Measurements from ENCODE around the gene KRIT1.

DNA sequence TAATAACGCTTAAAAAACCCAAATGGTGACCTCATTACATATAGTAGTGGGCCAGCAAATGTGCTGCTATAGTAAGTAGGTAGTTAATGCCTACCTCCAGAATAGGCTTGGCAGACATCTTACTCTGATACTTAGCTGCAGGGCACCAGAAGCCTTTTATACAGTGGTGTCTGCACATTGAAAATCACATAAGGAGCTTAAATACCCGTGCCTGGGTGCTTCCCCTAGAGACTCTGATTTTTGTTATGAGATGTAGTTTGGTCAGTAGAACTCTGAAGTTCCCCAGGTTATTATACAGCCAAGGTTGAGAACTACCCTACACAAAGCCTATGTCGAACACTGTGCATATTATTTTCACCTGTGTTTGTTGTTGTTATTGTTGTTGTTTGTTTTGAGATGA lies 47.3 kb upstream of the KRIT1 start:
- no peak for TF ChIP-seq EZH2 (IDR thresholded peaks at IDR 0.05; ENCODE audit: low read length, unreplicated experiment)
- TF ChIP-seq, protein P1, sequence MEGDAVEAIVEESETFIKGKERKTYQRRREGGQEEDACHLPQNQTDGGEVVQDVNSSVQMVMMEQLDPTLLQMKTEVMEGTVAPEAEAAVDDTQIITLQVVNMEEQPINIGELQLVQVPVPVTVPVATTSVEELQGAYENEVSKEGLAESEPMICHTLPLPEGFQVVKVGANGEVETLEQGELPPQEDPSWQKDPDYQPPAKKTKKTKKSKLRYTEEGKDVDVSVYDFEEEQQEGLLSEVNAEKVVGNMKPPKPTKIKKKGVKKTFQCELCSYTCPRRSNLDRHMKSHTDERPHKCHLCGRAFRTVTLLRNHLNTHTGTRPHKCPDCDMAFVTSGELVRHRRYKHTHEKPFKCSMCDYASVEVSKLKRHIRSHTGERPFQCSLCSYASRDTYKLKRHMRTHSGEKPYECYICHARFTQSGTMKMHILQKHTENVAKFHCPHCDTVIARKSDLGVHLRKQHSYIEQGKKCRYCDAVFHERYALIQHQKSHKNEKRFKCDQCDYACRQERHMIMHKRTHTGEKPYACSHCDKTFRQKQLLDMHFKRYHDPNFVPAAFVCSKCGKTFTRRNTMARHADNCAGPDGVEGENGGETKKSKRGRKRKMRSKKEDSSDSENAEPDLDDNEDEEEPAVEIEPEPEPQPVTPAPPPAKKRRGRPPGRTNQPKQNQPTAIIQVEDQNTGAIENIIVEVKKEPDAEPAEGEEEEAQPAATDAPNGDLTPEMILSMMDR (conservative IDR thresholded peaks at IDR 0.05; ENCODE audit: low read depth, low read length): no peak
- TF ChIP-seq EZH2phosphoT487 (IDR thresholded peaks at IDR 0.05; ENCODE audit: borderline replicate concordance, low read length): no peak

Measured in PC-3 (cell line).